AG09319 (cell line): ENCODE data around the gene PXDN.

Source experiments
- DNase-seq: peaks from one replicate; pipeline ENCODE4 v3.0.0-alpha.2; 2010; ENCODE audit warnings: low read depth; ENCODE audit errors: extremely low read depth
- CTCF ChIP-seq: IDR thresholded peaks from 2 replicates; pipeline ENCODE4 v1.5.1; 2011; ENCODE audit warnings: low read depth, mild to moderate bottlenecking, inconsistent platforms, low read length, moderate library complexity

PXDN gene

DNA sequence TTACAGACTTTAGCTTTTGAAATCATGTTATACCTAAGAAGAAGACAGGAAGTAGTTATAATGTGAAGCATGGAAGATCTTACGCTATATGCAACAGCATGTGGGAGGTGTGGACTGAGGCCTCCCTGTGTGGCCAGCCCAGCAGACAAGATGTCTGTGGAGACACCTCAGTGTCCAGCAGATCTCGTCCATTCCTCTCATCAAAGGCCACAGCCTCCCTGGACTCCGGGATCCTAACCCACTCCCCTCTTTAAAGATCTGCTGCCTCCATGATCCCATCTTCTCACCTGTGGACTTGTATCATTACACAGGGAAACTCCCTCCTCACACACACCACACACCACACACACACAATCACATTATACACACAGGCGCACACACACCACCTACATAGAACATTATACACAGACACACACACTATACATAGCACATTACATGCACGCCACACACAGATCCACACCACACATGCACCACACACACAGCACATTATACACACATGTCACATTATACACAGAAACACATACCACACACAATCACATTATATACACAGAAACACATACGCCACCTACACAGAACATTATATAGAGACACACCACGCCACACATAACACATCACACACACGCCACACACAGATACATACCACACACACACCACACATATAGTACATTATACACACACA is 89.5 kb downstream of the PXDN start:
- no peak for DNase-seq
- TF ChIP-seq CTCF, result no peak

DNA sequence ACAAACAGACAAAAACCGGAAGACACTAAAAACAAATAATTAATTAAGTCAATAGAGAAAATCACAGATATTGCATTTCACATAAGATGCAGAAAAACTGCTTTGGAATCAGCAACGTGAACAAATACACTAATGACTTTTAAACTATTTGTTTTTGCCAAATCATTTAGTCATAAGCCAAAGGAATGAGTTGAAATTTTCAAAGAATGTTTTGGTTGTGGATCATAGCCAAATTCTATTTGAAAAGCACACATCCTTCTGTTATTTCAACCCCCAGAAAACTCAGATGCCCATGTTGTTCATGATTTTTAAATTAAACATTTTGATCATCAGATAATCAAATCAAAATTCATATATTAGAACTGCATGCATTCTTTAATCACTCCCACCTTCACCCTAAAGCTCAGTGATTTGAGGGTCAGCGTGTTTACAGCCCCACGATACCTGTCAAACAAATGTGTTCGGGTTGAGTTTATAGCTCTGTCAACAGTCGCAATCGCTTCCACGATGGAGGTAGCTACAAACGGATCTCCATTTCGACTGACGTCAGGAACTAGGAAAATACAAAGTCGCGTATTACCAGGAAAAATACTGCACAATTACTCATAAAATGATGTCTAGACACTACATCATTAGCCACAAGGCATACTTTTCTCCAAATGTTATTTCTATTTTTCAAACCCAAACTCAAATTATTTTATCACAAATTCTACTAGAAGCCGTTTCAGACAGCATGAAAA is 90.2 kb downstream of the PXDN start:
- peak; percentile 36 for DNase-seq
- TF ChIP-seq CTCF, result no peak

DNA sequence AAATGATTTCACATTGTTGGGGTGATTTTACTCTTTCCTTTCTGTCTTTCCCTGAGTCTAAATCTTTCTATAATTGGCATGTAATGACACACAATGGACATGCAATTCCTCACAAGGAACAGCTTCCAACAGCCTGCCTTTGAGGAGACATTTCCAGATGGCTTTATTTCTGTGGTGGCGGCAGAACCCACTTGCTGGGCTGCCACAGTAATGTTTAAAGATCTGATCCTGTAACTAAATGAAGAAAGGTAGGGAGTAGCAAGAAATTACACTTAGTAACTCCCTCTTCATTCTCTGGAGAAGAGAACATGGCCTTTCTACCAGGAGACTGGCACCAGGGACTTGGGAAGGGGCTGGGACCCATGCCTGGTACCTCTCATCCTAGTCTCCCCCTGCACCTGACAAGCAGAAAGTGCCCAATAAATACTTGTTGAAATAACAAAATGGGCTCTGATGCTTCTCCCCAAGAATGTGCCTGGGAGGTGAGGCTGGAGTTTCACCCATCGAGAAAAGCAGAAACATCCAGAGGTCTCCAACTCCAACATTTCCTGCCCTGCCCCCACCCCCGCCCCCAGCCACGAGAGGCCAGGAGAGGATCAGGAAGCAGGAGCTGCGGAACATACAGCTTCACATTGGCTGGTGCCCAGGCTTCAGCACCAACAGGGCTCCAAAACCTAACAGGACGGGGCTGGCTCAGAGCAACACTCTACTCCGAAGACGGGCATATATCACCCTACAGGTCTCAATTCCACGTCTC is 92.1 kb downstream of the PXDN start:
- no peak for DNase-seq
- no peak for TF ChIP-seq CTCF

DNA sequence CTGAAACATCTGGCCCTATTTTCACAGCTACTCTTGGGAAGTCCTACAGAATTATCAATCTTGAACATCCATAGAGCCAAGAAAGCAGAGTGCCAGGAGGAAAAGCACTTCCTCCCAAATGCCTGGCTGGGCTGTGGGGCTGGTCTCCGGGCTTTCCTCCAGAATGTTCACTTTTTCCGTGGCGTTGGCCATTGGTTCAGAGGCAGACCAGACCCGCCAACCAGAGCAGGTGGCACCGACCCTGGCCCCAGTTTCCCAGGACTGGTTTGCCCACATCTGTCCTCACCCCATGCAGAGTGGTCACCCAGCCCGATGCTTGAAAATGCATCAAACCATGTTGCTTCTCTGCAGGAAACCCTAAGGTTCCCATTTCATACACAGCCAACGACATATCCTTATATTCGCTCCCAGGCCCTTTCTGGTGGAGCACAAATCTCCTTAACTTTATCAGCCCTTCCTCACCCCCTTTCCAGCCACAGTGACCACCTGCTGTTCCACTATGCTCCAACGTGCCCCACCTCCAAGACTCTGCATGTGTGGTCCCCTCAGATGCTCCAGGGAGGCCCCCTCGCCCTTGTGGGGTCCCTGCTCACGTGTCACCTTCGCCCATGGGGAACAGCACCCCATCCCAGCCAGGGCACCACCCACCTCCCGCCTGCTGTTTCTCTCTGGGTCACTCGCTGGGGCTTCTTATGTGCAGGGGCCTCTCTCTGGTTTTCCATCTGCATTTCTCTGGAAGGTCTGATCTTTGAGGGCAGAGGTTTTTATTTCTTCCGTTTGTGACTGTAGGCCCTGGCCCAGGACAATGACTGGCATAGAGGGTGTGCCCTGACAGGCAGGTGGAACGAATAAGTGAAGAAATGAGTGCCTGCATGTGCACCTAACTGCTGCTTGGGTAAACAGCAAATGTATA is 92.9 kb downstream of the PXDN start:
- DNase-seq, result no peak

GRCh38 chr2:1650085-1650872 is 94.0 kb downstream of the PXDN start:
- no peak for TF ChIP-seq CTCF
- DNase-seq, result no peak

More for the DNA sequence above, 92.9 kb downstream of the PXDN start:
- no peak for TF ChIP-seq CTCF
